NCI-H2227 (cell line): Measurements from ENCODE around the gene DNTT.
A peak's percentile ranks its signal among the peaks of the same experiment; 100 is the strongest.

Experiments used
- DNase-seq: peaks from one replicate; lab custom pipeline; 2025; ENCODE audit not compliant: unreplicated experiment; lab: John Stamatoyannopoulos, UW

Gene DNTT

GRCh38 chr10:96309628-96310320 lies 5.5 kb downstream of the DNTT start:
- no peak for DNase-seq

GRCh38 chr10:96310321-96310669 lies 6.1 kb downstream of the DNTT start:
- no peak for DNase-seq

GRCh38 chr10:96311180-96311715 lies 7.0 kb downstream of the DNTT start:
- DNase-seq, result no peak

GRCh38 chr10:96313344-96313743 lies 9.1 kb downstream of the DNTT start:
- no peak for DNase-seq

- DNase-seq, result no peak
Measured at GRCh38 chr10:96317067-96317833, 13.0 kb downstream of the DNTT start.

- peak; percentile 13 for DNase-seq
Measured at GRCh38 chr10:96319754-96320474, 15.7 kb downstream of the DNTT start.

- DNase-seq, result peak; percentile 87
Measured at GRCh38 chr10:96321822-96322221, 17.6 kb downstream of the DNTT start.

GRCh38 chr10:96322275-96322674 lies 18.0 kb downstream of the DNTT start:
- DNase-seq, result no peak

GRCh38 chr10:96324447-96324846 lies 20.2 kb downstream of the DNTT start:
- no peak for DNase-seq

- no peak for DNase-seq
Measured at GRCh38 chr10:96325719-96326373, 21.6 kb downstream of the DNTT start.

- DNase-seq, result no peak
Measured at GRCh38 chr10:96327462-96327861, 23.2 kb downstream of the DNTT start.

- no peak for DNase-seq
Measured at GRCh38 chr10:96333101-96333500, 28.9 kb downstream of the DNTT start.

- peak; percentile 29 for DNase-seq
Measured at GRCh38 chr10:96334616-96335526, 30.6 kb downstream of the DNTT start.

GRCh38 chr10:96337106-96337505 lies 32.9 kb downstream of the DNTT start:
- DNase-seq, result no peak

- no peak for DNase-seq
Measured at GRCh38 chr10:96338279-96338925, 34.2 kb downstream of the DNTT start.

GRCh38 chr10:96339383-96339782 lies 35.1 kb downstream of the DNTT start:
- DNase-seq, result no peak

GRCh38 chr10:96339956-96340904 lies 36.0 kb downstream of the DNTT start:
- DNase-seq, result peak; percentile 70
